RCC 7860 (cell line): Measurements from ENCODE around the gene GPRC5B.

Source experiments
- DNase-seq: peaks from one replicate; pipeline ENCODE4 v3.0.0-alpha.2; 2015; ENCODE audit warnings: low spot score
- FAIRE-seq: peaks from 2 replicates; lab custom pipeline; 2012; peaks lifted over from hg19 to GRCh38; lab: Jason Lieb, UNC

The GPRC5B gene

GRCh38 chr16:19850131-19850817 lies 34.4 kb downstream of the GPRC5B start:
- DNase-seq: no peak
- FAIRE-seq: no peak

GRCh38 chr16:19848756-19849155 lies 35.9 kb downstream of the GPRC5B start:
- DNase-seq: no peak

GRCh38 chr16:19846436-19846835 lies 38.2 kb downstream of the GPRC5B start:
- FAIRE-seq (no peak), DNase-seq (no peak)

More at GRCh38 chr16:19848756-19849155, 35.9 kb downstream of the GPRC5B start:
- no peak for FAIRE-seq

- peak; percentile 76 for DNase-seq
- FAIRE-seq: peak; percentile 88
These were observed 39.6 kb downstream of the GPRC5B start for GRCh38 chr16:19844945-19845641.

GRCh38 chr16:19843371-19843770 lies 41.3 kb downstream of the GPRC5B start:
- no peak for FAIRE-seq
- peak; percentile 14 for DNase-seq

- FAIRE-seq: no peak
- DNase-seq: no peak
These were observed 42.1 kb downstream of the GPRC5B start for GRCh38 chr16:19842426-19843157.

- DNase-seq (no peak), FAIRE-seq (no peak)
These were observed 43.5 kb downstream of the GPRC5B start for GRCh38 chr16:19841184-19841583.

GRCh38 chr16:19840524-19841110 lies 44.0 kb downstream of the GPRC5B start:
- DNase-seq (no peak), FAIRE-seq (no peak)

- FAIRE-seq (no peak), DNase-seq (no peak)
These were observed 46.5 kb downstream of the GPRC5B start for GRCh38 chr16:19837984-19838707.

- no peak for FAIRE-seq
- no peak for DNase-seq
These were observed 47.2 kb downstream of the GPRC5B start for GRCh38 chr16:19837331-19837980.

GRCh38 chr16:19835968-19836421 lies 48.7 kb downstream of the GPRC5B start:
- no peak for FAIRE-seq
- DNase-seq: no peak

- DNase-seq: no peak
- no peak for FAIRE-seq
These were observed 49.5 kb downstream of the GPRC5B start for GRCh38 chr16:19835196-19835595.

GRCh38 chr16:19833581-19833980 lies 51.1 kb downstream of the GPRC5B start:
- DNase-seq (no peak), FAIRE-seq (no peak)

- FAIRE-seq (no peak), DNase-seq (no peak)
These were observed 51.5 kb downstream of the GPRC5B start for GRCh38 chr16:19833176-19833575.

- DNase-seq (peak; percentile 70), FAIRE-seq (peak; percentile 86)
These were observed 53.0 kb downstream of the GPRC5B start for GRCh38 chr16:19831678-19832077.

GRCh38 chr16:19830902-19831560 lies 53.6 kb downstream of the GPRC5B start:
- DNase-seq: no peak
- FAIRE-seq: no peak

GRCh38 chr16:19829844-19830692 lies 54.6 kb downstream of the GPRC5B start:
- FAIRE-seq (no peak), DNase-seq (no peak)

GRCh38 chr16:19824216-19824615 lies 60.4 kb downstream of the GPRC5B start:
- FAIRE-seq (no peak), DNase-seq (no peak)

GRCh38 chr16:19823322-19823721 lies 61.3 kb downstream of the GPRC5B start:
- FAIRE-seq (no peak), DNase-seq (no peak)
